Epithelial cell of esophagus (primary cell): ENCODE results near the gene STK16.
A peak's percentile ranks its signal among the peaks of the same experiment; 100 is the strongest.
"Not testable (repeated sequence)": the region's sequence is repeated elsewhere in the genome, so short reads cannot be mapped to it uniquely, and the experiment has no call there.

Experiments used
- DNase-seq: peaks from one replicate; pipeline ENCODE4 v3.0.0; 2010; ENCODE audit warnings: low read depth
- H3K4me3 ChIP-seq: 2 replicates; pipeline ENCODE4 v1.5.1; 2011; ENCODE audit warnings: mild to moderate bottlenecking, low read length, control low read depth
- CTCF ChIP-seq: IDR thresholded peaks from 2 replicates; pipeline ENCODE4 v1.5.1; 2011; ENCODE audit warnings: low read depth, mild to moderate bottlenecking, low read length, control low read depth, inconsistent platforms; ENCODE audit not compliant: insufficient read depth; ENCODE audit errors: missing control alignments

The STK16 gene

GRCh38 chr2:219252570-219252899 is 7.3 kb downstream of the STK16 start:
- DNase-seq = peak; percentile 14
- TF ChIP-seq CTCF = no peak
- H3K4me3 ChIP-seq = peak overlapping the region; percentile 66

DNA sequence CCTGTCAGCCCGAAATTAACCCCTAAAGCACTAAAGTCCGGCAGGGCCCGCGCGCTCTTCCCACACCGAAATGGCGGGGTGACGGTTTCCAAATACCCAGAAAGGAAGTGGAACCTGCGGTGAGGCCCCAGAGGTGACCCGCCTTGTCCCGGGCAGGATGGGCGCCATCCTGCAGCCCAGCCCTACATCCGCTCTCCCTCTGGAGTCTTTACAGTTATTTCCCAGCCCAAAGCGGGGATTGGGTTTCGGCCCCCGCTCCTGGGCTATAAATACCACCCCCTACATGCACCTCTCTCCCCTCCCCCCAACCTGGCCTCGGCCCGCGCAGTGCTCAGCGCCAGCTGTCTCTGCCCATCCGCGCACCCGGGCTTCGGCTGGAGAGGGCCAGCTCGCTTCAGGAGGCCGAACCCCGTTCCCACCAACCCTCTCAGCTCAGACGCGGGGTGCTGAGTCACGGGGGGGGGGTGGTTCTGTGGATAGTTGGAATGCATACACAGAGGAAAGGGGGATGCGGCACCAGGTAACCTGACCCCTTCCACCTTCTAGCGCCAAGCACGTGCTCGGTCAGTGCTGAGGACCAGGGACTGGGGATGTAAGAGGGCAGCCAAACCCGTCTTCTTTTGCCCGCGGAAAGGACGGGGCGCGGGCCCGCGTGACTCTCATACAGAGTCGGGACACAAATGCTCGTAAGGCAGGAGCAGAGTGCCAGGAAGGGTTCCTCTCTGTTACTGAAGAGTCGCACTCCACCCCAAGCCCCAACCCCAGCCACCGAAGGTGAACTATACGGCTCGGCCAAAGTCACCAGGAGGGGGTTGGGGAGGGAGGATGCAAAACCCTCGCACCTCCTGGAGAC is 7.8 kb downstream of the STK16 start, which contains the start of gene TUBA4B:
TSS of gene TUBA4B (plus strand) at position 344 of the 853 bp plus-strand sequence. CDS start at position 509, 165 bp downstream.
- DNase-seq = peak; percentile 61
- no peak for TF ChIP-seq CTCF
- H3K4me3 ChIP-seq = peak within 1 kb of the TSS; percentile 66

GRCh38 chr2:219253753-219254589 is 8.7 kb downstream of the STK16 start, which contains the start of gene TUBA4A:
Gene TUBA4A, minus strand, starts transcription at chr2:219253918. Its CDS starts 60 bp downstream, at chr2:219253858.
- DNase-seq = peak; percentile 87
- peak within 1 kb of the TSS; percentile 66 for H3K4me3 ChIP-seq
- peak; percentile 1 for TF ChIP-seq CTCF

DNA sequence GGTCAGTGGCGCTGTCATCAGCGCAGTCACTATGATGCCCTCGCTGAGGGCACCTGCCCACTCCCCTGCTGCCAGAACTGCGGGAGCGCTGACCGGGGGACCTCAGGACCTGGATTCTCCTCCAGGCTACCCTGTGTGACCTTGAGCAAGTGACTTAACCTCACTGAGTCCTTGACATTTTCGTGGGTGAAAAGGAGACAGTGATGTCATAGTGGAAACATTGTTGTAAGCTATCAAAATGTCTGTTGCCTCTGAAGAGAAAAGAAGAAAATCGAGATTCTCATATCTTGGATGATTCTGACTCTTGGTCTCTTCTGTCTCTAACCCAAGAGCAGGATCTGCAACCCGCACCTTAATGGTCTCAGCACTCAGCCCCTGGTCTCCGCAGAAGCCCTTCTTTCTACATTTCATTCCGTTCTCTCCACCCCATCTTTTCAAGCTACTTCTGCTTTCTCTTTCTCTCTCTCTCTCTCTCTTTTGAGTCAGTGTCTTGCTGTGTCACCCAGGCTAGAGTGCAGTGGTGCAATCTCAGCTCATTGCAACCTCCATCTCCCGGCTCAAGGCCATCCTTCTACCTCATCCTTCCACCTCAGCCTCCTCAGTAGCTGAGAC is 9.4 kb downstream of the STK16 start:
- H3K4me3 ChIP-seq = peak overlapping the region; percentile 66
- DNase-seq = peak; percentile 38
- no peak for TF ChIP-seq CTCF

- DNase-seq, H3K4me3 ChIP-seq: not testable (repeated sequence)
These were observed 13.7 kb downstream of the STK16 start for GRCh38 chr2:219258942-219259341.

DNA sequence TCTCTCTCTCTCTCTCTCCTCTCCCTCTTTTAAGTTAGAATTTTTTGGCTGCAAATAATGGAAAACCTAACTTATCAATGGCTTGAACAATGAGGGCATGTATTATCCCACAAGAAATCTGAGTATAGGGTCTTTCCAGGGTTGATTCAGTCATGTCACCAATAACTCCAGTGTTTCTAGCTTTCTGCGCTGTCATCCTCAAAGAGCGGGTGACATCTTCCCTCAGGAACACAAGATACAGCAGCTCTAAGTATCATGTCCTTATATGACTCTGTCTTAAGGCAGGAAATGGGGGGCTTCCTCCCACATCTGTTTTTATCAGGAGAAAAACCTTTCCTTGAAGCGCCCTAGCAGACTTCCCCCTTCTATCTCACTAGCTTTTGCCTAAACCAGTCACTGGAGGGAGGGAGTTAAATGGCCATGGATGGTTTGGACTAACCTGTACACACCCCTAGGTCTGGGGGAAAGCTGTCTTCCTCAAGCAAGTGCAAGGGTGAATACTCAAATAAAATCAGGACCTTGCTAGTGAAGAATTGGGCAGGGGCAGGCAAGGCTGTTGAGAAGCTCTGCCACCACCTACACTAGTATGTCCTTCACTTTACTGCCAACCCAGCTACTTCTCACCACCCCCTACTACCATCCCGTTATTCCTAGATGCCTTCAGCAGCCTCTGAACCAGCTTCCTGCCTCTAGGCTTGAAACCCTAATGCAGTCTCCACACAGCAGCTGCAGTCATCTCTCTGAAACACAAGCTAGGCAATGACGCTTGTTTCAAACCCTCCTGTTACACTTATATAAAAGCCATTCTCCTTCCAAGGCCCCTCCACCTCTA is 16.0 kb downstream of the STK16 start:
- no peak for DNase-seq
- no peak overlapping the region for H3K4me3 ChIP-seq
- TF ChIP-seq CTCF = no peak
